ENCODE measurements around the gene ITPR1.

Gene ITPR1

DNA sequence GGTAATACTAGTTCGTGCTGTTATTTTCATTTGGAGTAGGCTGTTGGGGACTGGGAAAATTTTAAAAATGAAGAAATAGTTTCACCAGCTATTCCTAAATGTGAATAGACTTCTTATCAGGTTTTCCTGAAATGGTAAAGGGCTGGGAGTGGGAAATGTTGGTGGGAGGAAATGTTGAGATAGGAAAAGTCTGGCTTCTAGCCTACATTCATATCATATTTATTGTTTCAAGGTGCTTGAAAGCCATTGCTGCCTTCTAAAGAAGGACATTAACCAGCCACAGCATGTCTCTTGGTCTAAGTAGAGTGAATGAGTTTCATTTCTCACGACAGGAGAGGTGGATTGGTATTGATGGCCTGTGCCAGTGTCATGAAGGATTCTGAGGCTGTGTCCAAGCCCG lies 288.9 kb downstream of the ITPR1 start:
- no peak for DNase-seq (ENCODE audit: low read depth)

DNA sequence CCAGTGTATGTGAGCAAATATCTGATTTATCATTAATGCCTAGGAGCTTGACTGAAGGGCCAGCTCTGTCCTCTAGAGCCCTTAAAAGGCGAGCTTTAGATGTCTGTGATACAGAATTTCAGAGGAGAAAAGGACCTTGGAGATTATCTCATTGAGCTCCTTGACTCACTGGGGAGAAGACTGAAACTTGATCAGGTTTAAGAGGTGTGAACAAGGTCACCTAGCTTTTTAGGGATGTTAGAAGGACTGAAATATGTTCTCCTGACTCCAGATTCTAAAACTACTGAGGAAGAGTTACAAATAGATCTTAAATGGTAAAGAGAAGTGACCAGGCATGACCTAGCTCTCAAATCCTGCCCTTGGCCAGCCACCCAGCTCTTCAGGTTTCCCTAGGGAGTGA lies 292.4 kb downstream of the ITPR1 start:
- DNase-seq (ENCODE audit: low read depth) = no peak

DNA sequence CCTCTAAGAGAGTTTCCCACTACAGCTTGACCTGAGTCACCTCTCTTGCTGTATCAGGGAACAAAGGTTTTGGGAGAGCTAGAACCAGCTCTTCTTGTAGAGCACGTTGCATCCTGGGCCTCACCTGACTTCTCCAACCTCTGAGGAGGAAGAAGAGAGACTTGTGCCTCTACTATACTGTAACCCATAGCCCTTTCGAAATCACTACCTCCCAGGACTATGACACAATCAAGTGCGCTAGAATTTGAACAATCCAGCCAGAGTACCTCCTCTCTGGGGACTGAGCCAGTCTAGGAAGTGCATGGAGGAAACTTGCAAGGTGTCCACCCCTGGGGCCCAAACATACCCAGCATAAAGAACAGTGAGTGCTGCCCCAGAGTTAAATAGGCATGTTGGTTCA lies 293.3 kb downstream of the ITPR1 start:
- no peak for DNase-seq (ENCODE audit: low read depth)

DNA sequence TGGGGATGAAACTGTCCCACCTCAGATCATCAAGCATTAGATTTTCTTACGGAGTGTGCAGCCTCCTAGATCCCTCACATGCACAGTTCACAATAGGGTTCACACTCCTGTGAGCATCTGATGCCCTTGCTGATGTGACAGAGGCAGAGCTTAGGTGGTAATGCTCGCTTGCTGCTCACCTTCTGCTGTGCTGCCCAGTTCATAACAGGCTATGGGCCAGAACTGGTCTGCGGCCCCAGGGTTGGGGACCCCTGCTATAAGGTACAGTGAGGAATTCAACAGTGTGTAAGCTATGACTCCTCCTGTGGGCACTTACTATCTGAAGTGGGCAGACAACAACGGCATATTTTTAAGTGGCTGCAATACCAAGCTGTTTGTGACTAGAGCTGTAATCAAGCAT lies 298.2 kb downstream of the ITPR1 start:
- no peak for DNase-seq (ENCODE audit: low read depth)

DNA sequence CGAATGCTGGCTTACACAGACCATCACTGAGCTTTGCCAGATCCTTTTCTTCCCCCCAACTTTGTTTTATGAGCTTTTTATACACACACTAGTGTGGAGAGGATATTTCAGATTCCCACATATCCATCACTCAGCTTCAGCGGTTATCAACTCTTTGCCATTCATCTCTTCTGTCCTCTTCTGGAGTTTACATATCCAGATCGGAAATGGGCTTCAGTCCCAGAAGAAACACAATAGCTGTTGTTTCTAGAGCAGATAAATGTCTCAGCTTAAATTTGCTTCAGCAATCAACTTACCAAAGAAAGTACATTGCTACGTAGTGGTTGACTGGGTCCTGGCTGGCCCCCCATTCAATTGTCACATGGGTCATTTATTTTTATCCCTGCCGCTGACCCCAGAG lies 300.2 kb downstream of the ITPR1 start:
- DNase-seq (ENCODE audit: low read depth) = no peak

DNA sequence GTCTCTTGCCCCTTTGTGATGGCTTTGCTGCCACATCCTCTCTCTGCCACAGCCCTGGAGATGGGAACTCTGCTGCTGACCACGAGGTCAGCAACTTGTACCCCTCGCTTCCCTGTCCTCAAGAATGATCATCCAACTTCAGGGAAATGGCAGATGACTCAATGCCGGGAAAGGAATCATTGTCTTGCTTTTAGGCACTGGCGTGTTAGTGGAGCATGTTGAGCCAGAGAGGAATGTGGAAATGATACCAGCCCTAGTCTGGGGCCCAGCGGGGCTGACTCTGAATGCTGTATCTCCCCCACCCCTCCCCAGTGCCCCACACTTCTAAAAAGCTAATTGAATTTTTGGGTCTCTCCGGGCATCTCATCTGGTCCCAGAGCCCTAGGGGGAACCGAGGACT lies 301.2 kb downstream of the ITPR1 start:
- no peak for DNase-seq (ENCODE audit: low read depth)

DNA sequence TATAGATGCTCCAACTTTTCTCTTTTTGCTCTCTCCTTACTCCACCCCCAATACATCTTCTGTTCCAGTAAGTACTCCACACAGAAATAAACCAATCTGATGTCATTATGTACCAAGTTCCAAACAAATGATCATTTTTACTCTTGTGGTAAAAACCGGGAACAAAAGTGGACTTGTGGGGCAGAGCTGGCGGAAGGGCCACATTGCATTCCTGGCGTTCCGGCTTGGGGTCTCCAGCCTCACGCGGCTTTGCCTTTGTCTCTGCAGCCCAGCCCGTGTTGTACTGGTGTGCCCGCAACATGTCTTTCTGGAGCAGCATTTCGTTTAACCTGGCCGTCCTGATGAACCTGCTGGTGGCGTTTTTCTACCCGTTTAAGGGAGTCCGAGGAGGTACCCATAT lies 301.6 kb downstream of the ITPR1 start:
- DNase-seq (ENCODE audit: low read depth) = no peak

DNA sequence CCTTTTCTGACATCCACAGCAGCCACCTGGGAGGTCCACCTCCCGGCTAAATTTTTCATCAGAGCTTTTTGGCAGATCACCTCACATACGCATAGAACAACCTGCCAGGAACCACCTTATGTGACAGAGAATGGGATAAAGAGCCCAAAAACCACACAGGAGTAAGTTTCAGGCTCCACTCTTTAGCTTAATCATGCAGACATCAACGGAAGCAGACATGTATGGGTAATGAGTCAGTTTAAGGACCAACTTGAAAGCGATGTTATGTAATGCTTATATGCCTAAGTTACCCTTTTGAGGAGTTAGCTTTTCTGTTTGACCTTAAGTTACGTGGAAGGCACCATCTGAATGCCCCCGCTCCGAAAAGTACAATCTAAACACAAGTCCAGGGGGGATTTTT lies 302.8 kb downstream of the ITPR1 start:
- no peak for DNase-seq (ENCODE audit: low read depth)

DNA sequence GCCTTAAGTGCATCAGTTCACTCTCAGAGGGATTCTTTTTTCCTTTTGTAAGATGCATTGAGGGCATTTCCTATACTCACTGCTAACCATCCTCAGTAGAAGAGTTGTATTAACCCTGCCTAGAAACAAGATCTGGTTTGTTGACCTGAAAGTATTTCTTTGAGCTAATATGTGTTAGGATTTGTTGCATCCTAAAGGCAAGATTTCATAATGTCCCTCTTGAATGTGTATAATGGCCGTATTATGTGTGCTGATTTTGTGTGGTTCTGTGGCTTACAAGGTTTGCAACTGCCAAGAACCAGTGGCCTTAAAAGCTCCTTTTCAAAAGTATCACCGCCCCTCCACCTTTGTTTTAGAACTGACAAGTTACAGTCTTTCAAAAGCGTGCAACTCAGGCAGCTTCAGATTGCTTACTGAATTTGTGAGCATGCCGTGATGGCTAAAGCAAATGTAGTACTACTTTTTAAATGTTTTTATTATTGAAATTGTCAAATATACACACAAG lies 304.1 kb downstream of the ITPR1 start:
- no peak for DNase-seq (ENCODE audit: low read depth)

DNA sequence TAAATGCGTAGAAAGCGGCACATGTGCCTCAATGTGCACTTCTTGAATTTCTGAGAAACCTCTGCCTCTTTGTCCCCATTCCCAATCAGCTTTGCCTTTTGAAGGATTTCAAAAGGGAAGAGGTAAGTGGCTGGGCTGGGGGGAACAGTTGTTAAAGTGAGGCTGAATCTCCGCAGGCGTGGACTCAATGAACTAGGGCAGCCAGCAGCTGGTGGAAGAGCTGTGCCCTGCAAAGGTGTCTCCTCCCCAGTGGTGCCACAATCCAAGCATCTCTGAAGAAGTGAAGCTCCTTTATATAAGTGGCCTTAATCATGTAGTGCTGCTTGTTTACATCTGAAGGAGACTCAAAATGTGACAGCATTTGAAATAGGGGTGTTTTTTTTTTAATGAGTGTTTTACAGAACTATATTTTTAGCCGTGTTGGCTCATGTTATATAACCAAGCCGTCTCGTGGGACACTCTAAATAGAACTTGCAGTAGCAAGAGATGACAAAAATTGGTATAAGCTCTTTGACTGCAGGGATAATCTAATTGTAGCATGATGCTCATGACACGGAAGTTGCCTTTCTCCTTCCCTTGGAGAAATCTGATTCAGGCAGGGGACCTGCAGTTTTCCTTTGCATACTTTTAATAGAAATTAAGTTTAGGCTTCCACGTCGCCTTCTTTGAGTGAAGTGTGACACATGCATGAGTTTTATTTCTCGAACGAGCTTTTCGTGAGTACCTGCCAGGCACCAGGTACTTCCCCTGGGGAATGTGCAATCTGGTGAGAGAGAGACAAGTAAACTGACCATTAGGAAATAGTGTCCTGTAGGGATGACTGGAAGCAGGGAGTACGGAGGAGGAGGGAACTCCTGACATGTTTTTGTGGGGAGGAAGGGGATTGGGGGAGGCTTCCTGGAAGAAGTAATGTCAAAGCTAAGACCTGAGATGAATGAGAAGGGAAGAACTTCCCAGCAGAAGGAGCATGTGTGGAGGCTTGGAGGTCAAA lies 306.4 kb downstream of the ITPR1 start:
- no peak for DNase-seq (ENCODE audit: low read depth)

DNA sequence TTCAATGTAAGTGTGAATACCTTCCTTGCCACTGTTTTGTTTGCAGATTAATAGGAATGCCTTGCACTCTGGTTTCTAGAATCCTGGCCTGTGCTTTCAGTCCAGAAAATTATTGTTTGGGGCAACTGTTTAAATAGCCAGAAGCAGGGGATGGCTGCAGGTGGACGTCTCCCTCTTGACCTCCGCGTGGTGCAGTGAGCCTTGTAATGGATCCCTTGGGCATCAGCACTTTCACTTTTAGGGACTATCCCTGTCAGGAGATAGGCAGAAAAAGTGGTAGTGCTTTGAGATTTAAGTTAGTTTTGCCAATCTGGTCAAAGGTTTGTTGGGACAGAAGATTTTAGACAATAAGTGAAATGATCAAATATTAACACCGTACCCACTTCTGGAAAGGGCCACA lies 307.4 kb downstream of the ITPR1 start:
- DNase-seq (ENCODE audit: low read depth) = no peak

DNA sequence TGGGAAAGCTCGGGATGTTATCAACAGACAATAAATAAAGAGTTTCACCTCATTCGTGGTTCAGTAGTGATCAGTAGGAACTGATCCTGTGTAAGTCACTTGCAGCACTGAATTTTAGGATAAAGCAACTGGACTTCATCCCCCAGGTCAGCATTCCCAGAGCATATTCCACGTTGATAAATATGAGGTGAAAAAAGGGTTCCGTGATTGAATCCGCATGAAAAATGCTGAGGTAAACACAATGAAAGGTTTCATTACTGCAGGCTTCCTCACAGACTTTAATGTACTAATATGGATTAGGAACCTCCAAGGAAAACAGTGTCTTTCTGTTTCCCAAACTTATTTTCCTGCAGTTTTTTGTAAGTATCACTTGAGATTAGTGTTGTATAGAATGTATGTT lies 308.7 kb downstream of the ITPR1 start:
- DNase-seq (ENCODE audit: low read depth) = no peak

DNA sequence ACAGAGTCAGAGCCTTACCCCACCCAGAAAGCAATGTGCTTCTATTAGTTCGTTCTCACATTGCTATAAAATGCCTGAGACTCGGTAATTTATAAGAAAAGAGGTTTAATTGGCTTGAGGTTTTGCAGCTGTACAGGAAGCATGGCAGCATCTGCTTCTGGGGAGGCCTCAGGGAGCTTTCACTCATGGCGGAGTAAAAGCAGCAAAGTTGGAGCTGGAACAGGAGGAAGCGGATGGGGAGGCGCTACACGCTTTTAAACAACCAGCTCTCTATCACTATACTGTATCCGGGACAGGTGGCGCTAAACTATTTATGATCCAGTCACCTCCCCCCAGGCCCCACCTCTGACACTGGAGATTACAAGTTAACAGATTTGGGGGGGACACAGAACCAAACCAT lies 309.8 kb downstream of the ITPR1 start:
- no peak for DNase-seq (ENCODE audit: low read depth)

DNA sequence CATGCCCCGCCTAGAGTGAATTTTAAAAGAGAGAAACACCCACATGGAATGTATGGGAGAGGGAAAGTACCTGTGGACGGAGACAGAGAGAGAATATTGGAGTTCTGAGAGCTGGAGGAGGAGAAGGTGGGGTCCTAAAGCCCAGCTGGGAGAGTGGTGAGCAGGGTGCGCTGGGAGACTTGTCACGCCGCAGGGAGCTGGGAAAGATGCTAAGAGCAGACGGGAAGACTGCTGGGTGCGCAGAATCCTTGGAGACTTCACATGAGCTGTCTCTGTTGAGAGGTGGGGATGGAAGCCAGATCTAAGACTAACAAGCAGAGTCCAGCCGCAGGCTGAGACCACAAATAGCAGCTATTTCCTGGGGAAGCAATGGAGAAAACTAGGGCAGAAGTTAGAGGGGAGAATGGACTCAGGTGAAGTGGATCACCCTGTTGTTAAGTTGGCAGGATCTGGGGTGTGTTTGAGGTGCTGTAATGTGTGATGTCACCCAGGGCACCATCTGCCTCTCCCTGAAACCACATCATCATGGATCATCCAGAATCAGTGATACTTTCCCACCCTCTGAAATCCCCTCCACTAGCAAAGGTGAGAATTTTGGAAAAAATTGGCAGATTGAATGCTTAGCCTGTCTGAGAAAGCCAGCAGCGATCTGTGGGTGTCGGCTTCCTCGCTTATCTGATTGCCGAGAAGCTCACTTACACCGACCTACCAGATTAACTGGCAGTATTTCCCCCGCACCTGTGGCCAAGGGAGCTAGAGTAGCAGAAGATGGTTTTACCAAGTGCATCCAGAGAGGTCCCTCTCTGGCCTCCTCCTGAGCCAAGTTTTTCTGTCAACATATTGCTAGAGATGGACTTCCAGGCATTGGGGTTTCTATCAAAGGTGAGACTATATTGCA lies 311.3 kb downstream of the ITPR1 start:
- no peak for DNase-seq (ENCODE audit: low read depth)

DNA sequence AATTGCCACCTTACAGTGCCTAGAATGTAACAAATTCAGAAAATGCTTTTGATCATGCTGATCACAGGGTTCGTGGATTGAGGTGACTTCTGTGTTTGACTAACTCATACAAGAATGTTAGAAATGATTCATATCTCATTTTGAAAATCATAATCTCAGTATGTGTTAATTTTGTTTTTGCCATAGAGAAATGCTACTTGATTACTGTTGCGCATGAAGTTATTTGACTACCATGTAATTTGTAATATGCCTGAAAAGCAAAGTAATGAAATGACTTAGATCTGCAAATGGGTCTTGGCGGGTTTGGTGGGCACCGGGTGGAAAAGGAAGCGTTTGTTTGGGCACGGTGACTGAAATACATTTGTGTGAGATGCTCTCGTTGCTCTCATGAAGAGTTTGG lies 312.5 kb downstream of the ITPR1 start:
- DNase-seq (ENCODE audit: low read depth) = no peak

DNA sequence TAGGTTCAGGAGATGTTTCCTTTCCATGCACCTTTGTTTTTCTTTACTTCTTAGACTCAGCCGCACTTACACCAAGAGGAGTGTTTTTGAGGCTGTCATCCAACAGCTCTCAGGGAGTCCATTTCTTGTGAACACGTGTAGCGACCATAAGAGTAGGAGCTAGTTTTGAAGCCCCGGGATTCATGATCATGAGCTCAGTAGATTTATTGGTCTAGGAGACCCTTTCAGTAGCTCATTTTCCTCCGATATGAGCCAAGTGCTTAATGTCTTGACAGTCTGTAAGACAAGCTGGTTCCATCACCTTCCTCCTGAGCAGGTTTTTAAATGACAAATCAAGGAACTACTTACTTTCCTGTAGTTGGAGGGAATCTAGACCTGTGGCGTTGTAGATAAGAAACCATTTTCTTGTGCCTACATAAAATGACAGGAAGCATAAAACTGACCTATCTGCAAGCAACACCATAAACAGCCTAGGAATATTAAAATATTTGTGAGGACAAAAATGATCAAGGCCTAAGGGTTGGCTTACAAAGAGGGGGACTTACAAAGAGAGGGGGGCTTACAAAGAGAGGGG lies 313.5 kb downstream of the ITPR1 start:
- DNase-seq (ENCODE audit: low read depth) = no peak

DNA sequence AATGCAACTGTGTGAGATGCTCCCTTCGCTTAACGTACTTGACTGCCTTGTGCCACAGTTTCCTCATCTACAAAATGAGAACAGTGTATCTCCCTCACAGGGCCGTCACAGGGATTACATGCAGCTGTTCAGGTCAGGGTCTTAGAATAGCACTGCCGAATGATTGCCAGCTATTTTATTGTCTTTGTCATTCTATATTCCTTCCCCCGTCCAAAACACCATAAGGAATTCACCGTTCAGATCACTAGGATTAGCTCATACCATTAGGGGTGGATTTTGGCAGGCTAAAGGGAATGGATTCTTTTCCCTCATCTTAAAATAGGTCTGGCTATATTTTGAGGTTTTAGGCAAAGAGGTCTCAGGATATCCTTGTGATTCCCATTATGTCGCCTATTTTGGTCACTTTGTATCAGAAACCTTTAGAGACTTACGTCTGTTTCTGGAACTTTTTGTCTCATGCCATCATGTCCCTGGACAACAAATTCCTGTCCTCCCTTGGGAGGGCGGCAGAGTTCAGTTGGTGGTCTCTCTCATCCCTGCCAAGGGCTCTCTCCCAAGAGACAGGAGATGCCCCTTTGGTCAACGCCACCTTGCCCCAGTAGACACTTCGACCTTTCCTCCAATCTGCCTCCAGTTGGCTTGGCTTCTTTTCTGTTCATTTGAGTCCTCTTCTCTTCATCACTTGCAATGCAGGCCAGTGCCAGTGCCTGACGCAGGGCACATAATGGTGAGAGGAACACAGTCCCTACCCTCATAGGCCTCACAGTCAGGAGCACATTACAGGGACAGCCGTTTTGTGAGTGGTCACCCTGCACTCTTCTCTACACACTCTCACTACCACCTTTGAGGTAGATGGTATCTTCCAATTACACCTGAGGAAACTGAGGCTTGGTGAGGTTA lies 314.5 kb downstream of the ITPR1 start:
- DNase-seq (ENCODE audit: low read depth) = no peak

DNA sequence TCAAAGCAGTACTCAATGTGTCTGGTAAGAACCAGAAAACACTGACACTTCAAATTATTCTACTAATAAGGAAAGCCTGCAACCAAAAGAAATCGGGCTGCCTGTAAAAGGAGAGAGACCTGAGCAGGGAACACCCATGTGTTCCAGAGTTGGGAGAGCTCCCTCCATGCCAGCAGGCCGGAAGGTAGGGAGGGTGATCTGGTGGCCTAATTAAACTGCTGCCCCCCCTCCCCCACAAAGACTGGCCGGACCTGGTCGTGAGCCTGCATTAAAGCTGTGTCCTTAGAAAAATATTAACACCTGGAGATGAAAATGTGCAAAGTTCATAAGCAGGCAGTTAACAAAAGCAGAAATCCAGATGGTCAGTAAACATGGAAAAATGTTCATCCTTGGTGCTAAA lies 315.5 kb downstream of the ITPR1 start:
- DNase-seq (ENCODE audit: low read depth) = no peak

DNA sequence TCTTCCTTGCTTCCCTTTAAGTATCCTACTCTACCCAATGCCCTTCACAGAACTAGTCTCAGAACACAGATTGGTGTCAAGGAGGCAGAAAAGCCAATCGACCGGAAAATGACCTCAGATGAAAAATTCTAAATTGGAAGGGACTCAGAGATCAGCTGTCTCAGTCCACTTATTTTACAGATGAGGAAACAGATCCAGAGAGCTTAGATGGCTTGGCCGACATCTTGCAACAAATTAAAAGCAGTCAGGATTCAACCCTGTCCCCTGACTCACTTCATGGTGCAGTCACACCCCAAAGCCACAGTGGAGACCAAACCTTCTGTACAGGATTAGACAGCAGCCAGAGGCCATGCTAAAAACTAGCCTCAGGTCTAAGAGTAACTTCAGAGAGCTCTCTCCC lies 316.8 kb downstream of the ITPR1 start:
- no peak for DNase-seq (ENCODE audit: low read depth)

DNA sequence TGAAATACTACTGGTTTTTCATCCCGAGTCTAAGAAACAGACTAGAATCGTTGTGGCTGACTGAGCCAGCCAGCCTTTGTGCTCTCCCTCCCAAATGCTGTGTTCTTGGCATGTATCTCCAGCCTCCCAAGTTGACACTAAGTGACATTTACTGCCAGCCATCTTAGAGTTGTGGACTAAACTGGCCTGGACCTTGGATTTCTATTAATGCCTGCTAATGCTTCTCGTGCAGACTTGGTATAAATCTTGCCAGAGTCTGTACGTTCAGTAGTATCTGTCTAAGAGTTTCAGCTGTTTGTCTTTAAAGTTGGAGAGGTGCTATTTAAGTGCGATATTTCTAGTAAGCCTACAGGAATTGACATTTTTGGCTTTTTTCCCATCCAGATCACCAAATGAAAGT lies 319.4 kb downstream of the ITPR1 start:
- no peak for DNase-seq (ENCODE audit: low read depth)

DNA sequence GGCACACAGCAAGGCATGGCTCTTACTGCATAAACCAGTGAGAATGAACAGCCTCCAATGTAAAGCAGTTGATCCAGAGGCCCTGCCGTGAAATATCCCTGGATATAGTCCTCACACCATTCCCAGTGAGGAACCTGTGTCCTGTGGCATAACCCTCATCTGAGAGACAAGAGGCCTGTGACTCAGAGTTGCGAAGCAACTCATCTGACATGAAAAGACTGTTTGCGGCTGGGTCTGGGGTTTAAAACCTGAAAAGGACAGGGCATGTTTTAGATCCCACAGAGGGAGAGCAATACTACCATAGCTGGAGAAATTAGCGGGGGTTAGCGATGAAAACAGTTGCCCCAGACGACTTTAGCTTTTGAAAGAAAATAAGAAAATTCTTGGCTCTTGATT lies 320.8 kb downstream of the ITPR1 start:
- no peak for DNase-seq (ENCODE audit: low read depth)
